ENCODE data around the gene TRIM40. TPM values are rescaled to one million over a fixed set of nuclear protein-coding genes. Genes with fewer than 3 reads are reported as not detected.

Gene TRIM40
- total RNA-seq, 1 experiment from 2014 or later: not detected

- no peaks in the 10 kb centered on the region for H3K27me3 ChIP-seq (ENCODE audit: insufficient read depth, low read length)
- H3K9ac ChIP-seq (ENCODE audit: low read length): no peak overlapping the region
- ATAC-seq: no peak
- no TSS peak for BruUV-seq (replicated peaks)
- DNase-seq (ENCODE audit: low read depth, low spot score): no peak
- no peak overlapping the region for H3K27ac ChIP-seq (ENCODE audit: low read depth, low read length)
- no peaks in the 10 kb centered on the region for H3K9me2 ChIP-seq (ENCODE audit: insufficient read depth)
- no peak overlapping the region for H2AFZ ChIP-seq (ENCODE audit: low read depth, low read length, poor library complexity, severe bottlenecking)
- no peaks in the 10 kb centered on the region for H3K79me2 ChIP-seq (ENCODE audit: insufficient read depth, low read length)
- POLR2A ChIA-PET: interaction anchor here (2.0 kb wide), 1 partner anchor 21 kb away, joined by 4 read pairs; no protein-coding TSS in a partner anchor
- H3K9me3 ChIP-seq (ENCODE audit: control insufficient read depth in 1 of 2, insufficient read depth in 1 of 2, low read depth in 1 of 2, low read length in 2 of 2): no peaks in the 10 kb centered on the region
- H3K4me3 ChIP-seq (replicated peaks in 1 of 2; ENCODE audit: low read depth in 1 of 2, low read length in 2 of 2): no peak overlapping the region
- H3K36me3 ChIP-seq (ENCODE audit: control insufficient read depth in 1 of 2, insufficient read depth in 2 of 2, low read length in 2 of 2): no peaks in the 10 kb centered on the region
- RAD21 ChIA-PET (ENCODE audit: low non-redundant PET in 1 of 2, low total read pairs in 2 of 2, uncharacterized antibody in 2 of 2, unreplicated experiment in 2 of 2): no interaction called here
- intact Hi-C loops (cut with micrococcal nuclease): no loop called here
- H3K4me2 ChIP-seq (ENCODE audit: low read length): no peak overlapping the region
- H4K20me1 ChIP-seq (ENCODE audit: insufficient read depth): no peaks in the 10 kb centered on the region
- no peak for TF ChIP-seq SP1 (IDR thresholded peaks at IDR 0.05; ENCODE audit: low read depth)
- peaks cover 3 to 13% of the 10 kb centered on the region in 2 experiments; a peak in 3 of 4 replicates for H3K4me1 ChIP-seq (ENCODE audit: control insufficient read depth in 1 of 2, insufficient read depth in 2 of 2, low read length in 2 of 2)
- CTCF ChIA-PET: interaction anchor here (1.2 to 2.1 kb wide), 2 partner anchors 9 to 19 kb away, joined by 5 to 13 read pairs; no protein-coding TSS in a partner anchor
These were observed 13.4 kb upstream of the TRIM40 start for GRCh38 chr6:30122515-30122914.

- Histone ChIP-seq H4K20me1 (ENCODE audit: insufficient read depth) (no peaks in the 10 kb centered on the region), H3K9me3 (ENCODE audit: control insufficient read depth in 1 of 2, insufficient read depth in 1 of 2, low read depth in 1 of 2, low read length in 2 of 2) (no peaks in the 10 kb centered on the region), H3K9ac (ENCODE audit: low read length) (no peak overlapping the region), H3K4me1 (ENCODE audit: control insufficient read depth in 1 of 2, insufficient read depth in 2 of 2, low read length in 2 of 2) (peaks cover 8 to 17% of the 10 kb centered on the region in 2 experiments; a peak in 3 of 4 replicates), H3K27ac (ENCODE audit: low read depth, low read length) (no peak overlapping the region), H3K27me3 (ENCODE audit: insufficient read depth, low read length) (no peaks in the 10 kb centered on the region), H3K4me3 (replicated peaks in 1 of 2; ENCODE audit: low read depth in 1 of 2, low read length in 2 of 2) (no peak overlapping the region), H3K36me3 (ENCODE audit: control insufficient read depth in 1 of 2, insufficient read depth in 2 of 2, low read length in 2 of 2) (no peaks in the 10 kb centered on the region), H3K79me2 (ENCODE audit: insufficient read depth, low read length) (no peaks in the 10 kb centered on the region), H3K4me2 (ENCODE audit: low read length) (no peak overlapping the region), H2AFZ (ENCODE audit: low read depth, low read length, poor library complexity, severe bottlenecking) (no peak overlapping the region), H3K9me2 (ENCODE audit: insufficient read depth) (no peaks in the 10 kb centered on the region)
- no peak for TF ChIP-seq ZNF274 (IDR thresholded peaks at IDR 0.05; ENCODE audit: low read depth, low read length)
- no peak for TF ChIP-seq ATF3 (IDR thresholded peaks at IDR 0.05)
- TF ChIP-seq FOSL1 (IDR thresholded peaks at IDR 0.05; ENCODE audit: low read depth): no peak
- TF ChIP-seq YY1 (IDR thresholded peaks at IDR 0.05; ENCODE audit: extremely low read depth, insufficient replicate concordance, low read depth, low read length): no peak
- no peak for TF ChIP-seq ZBTB33 (IDR thresholded peaks at IDR 0.05; ENCODE audit: extremely low read depth, insufficient replicate concordance, low read length)
- TF ChIP-seq SRF (IDR thresholded peaks at IDR 0.05; ENCODE audit: low read depth): no peak
- TF ChIP-seq EGR1 (IDR thresholded peaks at IDR 0.05; ENCODE audit: low read depth): no peak
- no peak for TF ChIP-seq SP1 (IDR thresholded peaks at IDR 0.05; ENCODE audit: low read depth)
- TF ChIP-seq POLR2A (IDR thresholded peaks at IDR 0.05; ENCODE audit: borderline replicate concordance, extremely low read depth, insufficient read depth, insufficient read length): no peak
- TF ChIP-seq RAD21 (IDR thresholded peaks at IDR 0.05; ENCODE audit: low read depth): no peak
- CTCF ChIA-PET: no interaction called here
- RAD21 ChIA-PET (ENCODE audit: low non-redundant PET in 1 of 2, low total read pairs in 2 of 2, uncharacterized antibody in 2 of 2, unreplicated experiment in 2 of 2): no interaction called here
- DNase-seq (ENCODE audit: low read depth, low spot score) (no peak), ATAC-seq (no peak)
- no TSS peak for BruUV-seq (replicated peaks)
- intact Hi-C loops (cut with micrococcal nuclease): no loop called here
- POLR2A ChIA-PET: no interaction called here
These were observed 8.5 kb upstream of the TRIM40 start for GRCh38 chr6:30127238-30128093.

Data from HCT116 (cell line).